H9 (cell line): ENCODE measurements around the gene NPAS2. TPM values are rescaled to one million over a fixed set of nuclear protein-coding genes. Genes with fewer than 3 reads are reported as not detected.

ENCODE experiments used
- DNase-seq: peaks from one replicate; pipeline ENCODE4 v3.0.0-alpha.2; 2017
- H2AFZ ChIP-seq: one replicate; pipeline ENCODE4 v1.6.1; 2013; ENCODE audit warnings: mild to moderate bottlenecking, low read length, control low read depth, moderate library complexity
- H2AK5ac ChIP-seq: 2 replicates; pipeline ENCODE4 v1.6.1; 2013; ENCODE audit warnings: low read length, control low read depth, mixed read lengths; ENCODE audit not compliant: insufficient read length
- H2BK120ac ChIP-seq: one replicate; pipeline ENCODE4 v1.6.1; 2013; ENCODE audit warnings: low read depth, mild to moderate bottlenecking, low read length, control low read depth, inconsistent platforms; ENCODE audit not compliant: poor library complexity, severe bottlenecking
- H2BK12ac ChIP-seq: 2 replicates; pipeline ENCODE4 v1.6.1; 2013; ENCODE audit warnings: low read length, control low read depth, mixed read lengths, low read depth; ENCODE audit not compliant: insufficient read length
- H2BK15ac ChIP-seq: 2 replicates; pipeline ENCODE4 v1.6.1; 2013; ENCODE audit warnings: low read depth, low read length, control low read depth
- H2BK20ac ChIP-seq: one replicate; pipeline ENCODE4 v1.6.1; 2013; ENCODE audit warnings: low read depth, mild to moderate bottlenecking, low read length, control low read depth, inconsistent platforms; ENCODE audit not compliant: poor library complexity, severe bottlenecking
- H2BK5ac ChIP-seq: 2 replicates; pipeline ENCODE4 v1.6.1; 2013; ENCODE audit warnings: low read length, control low read depth, mixed read lengths; ENCODE audit not compliant: insufficient read length
- H3K14ac ChIP-seq: 2 replicates; pipeline ENCODE4 v1.6.1; 2013; ENCODE audit warnings: low read length, control low read depth; ENCODE audit not compliant: insufficient read depth
- H3K18ac ChIP-seq: 2 replicates; pipeline ENCODE4 v1.6.1; 2013; ENCODE audit warnings: low read depth, mild to moderate bottlenecking, mixed read lengths, low read length, control low read depth; ENCODE audit not compliant: insufficient read length
- H3K23ac ChIP-seq: 2 replicates; pipeline ENCODE4 v1.6.1; 2013; ENCODE audit warnings: low read length, control low read depth, mixed read lengths, low read depth; ENCODE audit not compliant: insufficient read length
- H3K23me2 ChIP-seq: 2 replicates; pipeline ENCODE4 v1.6.1; 2013; ENCODE audit warnings: low read depth, mild to moderate bottlenecking, mixed read lengths, low read length, control low read depth; ENCODE audit not compliant: insufficient read length, poor library complexity, severe bottlenecking
- H3K27ac ChIP-seq: 2 replicates; pipeline ENCODE4 v1.5.1; 2013; ENCODE audit warnings: low read length, control low read depth, mixed read lengths, low read depth; ENCODE audit not compliant: insufficient read length
- H3K27me3 ChIP-seq: 2 replicates; pipeline ENCODE4 v1.6.1; 2013; ENCODE audit warnings: low read length, control low read depth, inconsistent platforms; ENCODE audit not compliant: insufficient read depth
- H3K4ac ChIP-seq: 2 replicates; pipeline ENCODE4 v1.6.1; 2013; ENCODE audit warnings: low read depth, mild to moderate bottlenecking, control low read depth, inconsistent platforms, low read length, moderate library complexity
- H3K4me1 ChIP-seq: 2 replicates; pipeline ENCODE4 v1.6.1; 2013; ENCODE audit warnings: low read length, control low read depth, inconsistent platforms; ENCODE audit not compliant: insufficient read depth
- H3K4me2 ChIP-seq: 2 replicates; pipeline ENCODE4 v1.6.1; 2013; ENCODE audit warnings: low read length, control low read depth, mixed read lengths; ENCODE audit not compliant: insufficient read length, insufficient read depth
- H3K56ac ChIP-seq: 2 replicates; pipeline ENCODE4 v1.6.1; 2013; ENCODE audit warnings: low read depth, mild to moderate bottlenecking, mixed read lengths, low read length, control low read depth; ENCODE audit not compliant: insufficient read length
- H3K79me1 ChIP-seq: 2 replicates; pipeline ENCODE4 v1.6.1; 2013; ENCODE audit warnings: low read depth, mild to moderate bottlenecking, moderate library complexity, low read length, control low read depth, inconsistent platforms; ENCODE audit not compliant: insufficient read depth, poor library complexity, severe bottlenecking
- H3K79me2 ChIP-seq: 2 replicates; pipeline ENCODE4 v1.6.1; 2013; ENCODE audit warnings: low read length, control low read depth, inconsistent platforms; ENCODE audit not compliant: insufficient read depth
- H3K9ac ChIP-seq: 2 replicates; pipeline ENCODE4 v1.6.1; 2013; ENCODE audit warnings: low read length, control low read depth, mixed read lengths; ENCODE audit not compliant: insufficient read length; ENCODE audit errors: extremely low read depth
- H3K9me3 ChIP-seq: one replicate; pipeline ENCODE4 v1.6.1; 2013; ENCODE audit warnings: low read depth, low read length, inconsistent platforms; ENCODE audit not compliant: control insufficient read depth
- H3T11ph ChIP-seq: one replicate; pipeline ENCODE4 v1.6.1; 2013; ENCODE audit warnings: mild to moderate bottlenecking, low read length, control low read depth, inconsistent platforms
- H4K20me1 ChIP-seq: one replicate; pipeline ENCODE4 v1.6.1; 2013; ENCODE audit not compliant: control insufficient read depth, insufficient read length, insufficient read depth
- H4K5ac ChIP-seq: 2 replicates; pipeline ENCODE4 v1.6.1; 2013; ENCODE audit warnings: low read depth, mild to moderate bottlenecking, mixed read lengths, low read length, control low read depth; ENCODE audit not compliant: insufficient read length
- H4K8ac ChIP-seq: replicated peaks from 2 replicates; pipeline ENCODE4 v1.6.1; 2013; ENCODE audit warnings: low read length, control low read depth, mixed read lengths, low read depth; ENCODE audit not compliant: insufficient read length
- H4K91ac ChIP-seq: 2 replicates; pipeline ENCODE4 v1.6.1; 2013; ENCODE audit warnings: low read depth, mild to moderate bottlenecking, moderate library complexity, mixed read lengths, low read length, control low read depth; ENCODE audit not compliant: insufficient read length
- H3K27ac Mint-ChIP-seq, 3 experiments: 2 replicates in 2 of 3; 3 replicates in 1 of 3; pipeline ENCODE4 v1.8.0; 2020 to 2021; ENCODE audit warnings: mixed read lengths in 3 of 3, mild to moderate bottlenecking in 1 of 3, moderate library complexity in 1 of 3
- H3K27me3 Mint-ChIP-seq: 2 replicates; pipeline ENCODE4 v1.8.0; 2021; ENCODE audit warnings: low read depth, mild to moderate bottlenecking, moderate library complexity, mixed read lengths
- H3K36me3 Mint-ChIP-seq, 3 experiments: 2 replicates in 2 of 3; 3 replicates in 1 of 3; pipeline ENCODE4 v1.8.0; 2020 to 2021; ENCODE audit warnings: low read depth in 3 of 3, mixed read lengths in 3 of 3; ENCODE audit not compliant: insufficient read depth in 1 of 3
- H3K4me1 Mint-ChIP-seq, 2 experiments: 2 replicates each; pipeline ENCODE4 v1.8.0; 2020; ENCODE audit warnings: mixed read lengths in 2 of 2
- H3K4me3 Mint-ChIP-seq, 2 experiments: 2 replicates in 1 of 2; 3 replicates in 1 of 2; pipeline ENCODE4 v1.8.0; 2020 to 2021; ENCODE audit warnings: mild to moderate bottlenecking in 2 of 2, mixed read lengths in 2 of 2, moderate library complexity in 1 of 2
- H3K9me3 Mint-ChIP-seq, 2 experiments: 2 replicates in 1 of 2; 3 replicates in 1 of 2; pipeline ENCODE4 v1.8.0; 2020; ENCODE audit warnings: mild to moderate bottlenecking in 2 of 2, mixed read lengths in 2 of 2, moderate library complexity in 1 of 2
- WGBS: extraction: QIAGEN DNeasy Blood & Tissue Kit; methylation state at CpG from one replicate; pipeline ENCODE4 v1.1.7; 2013; ENCODE audit warnings: missing lambda C conversion rate, low lambda C conversion rate, mixed read lengths; ENCODE audit not compliant: insufficient read length; ENCODE audit errors: extremely low coverage; 5-methylcytosine and 5-hydroxymethylcytosine counted together
- total RNA-seq: library from RNA; stranded (reverse); gene quantifications from 2 replicates; pipeline ENCODE4 v1.2.1, GENCODE V29; 2021
- TF ChIP-seq, protein P1 (sequence below): fragments of 200-600 bp; sonication (generic); conservative IDR thresholded peaks from 3 replicates; pipeline ENCODE4 v1.8.0; 2021; ENCODE audit warnings: antibody characterized with exemption, mild to moderate bottlenecking

The NPAS2 gene
- total RNA-seq, 1 experiment from 2014 or later, result 1.3 TPM

- Histone ChIP-seq H4K8ac (no peak overlapping the region), H2BK15ac (no peak overlapping the region), H4K20me1 (no peaks in the 10 kb centered on the region), H2BK20ac (no peak overlapping the region), H2BK5ac (no peak overlapping the region), H3K18ac (no peak overlapping the region), H4K5ac (no peak overlapping the region), H3K9ac (no peak overlapping the region), H3K79me1 (no peaks in the 10 kb centered on the region), H3T11ph (no peak overlapping the region), H3K23ac (no peak overlapping the region), H2AK5ac (no peak overlapping the region), H3K4ac (no peak overlapping the region), H3K27ac (no peak overlapping the region), H3K23me2 (no peaks in the 10 kb centered on the region), H3K56ac (no peak overlapping the region), H3K9me3 (no peaks in the 10 kb centered on the region), H3K27me3 (no peaks in the 10 kb centered on the region), H2AFZ (no peak overlapping the region), H4K91ac (no peak overlapping the region), H3K14ac (peak overlapping the region; percentile 71; the same call in 1 of the 2 replicates), H2BK12ac (no peak overlapping the region), H3K4me1 (peaks cover 3% of the 10 kb centered on the region; the same call in 1 of the 2 replicates), H3K4me2 (no peak overlapping the region), H3K79me2 (no peaks in the 10 kb centered on the region), H2BK120ac (no peak overlapping the region)
- no peak overlapping the region; a peak in 1 of 7 replicates for H3K27ac Mint-ChIP-seq
- no CpG with 5 or more reads among the region's 15 CpGs for WGBS
- no peaks in the 10 kb centered on the region for H3K27me3 Mint-ChIP-seq
- no peaks in the 10 kb centered on the region for H3K36me3 Mint-ChIP-seq
- H3K4me1 Mint-ChIP-seq, result peaks cover 15 to 23% of the 10 kb centered on the region in 2 experiments
- no peak for DNase-seq
- H3K9me3 Mint-ChIP-seq, result no peaks in the 10 kb centered on the region
- H3K4me3 Mint-ChIP-seq, result no peak overlapping the region
- TF ChIP-seq, protein P1, sequence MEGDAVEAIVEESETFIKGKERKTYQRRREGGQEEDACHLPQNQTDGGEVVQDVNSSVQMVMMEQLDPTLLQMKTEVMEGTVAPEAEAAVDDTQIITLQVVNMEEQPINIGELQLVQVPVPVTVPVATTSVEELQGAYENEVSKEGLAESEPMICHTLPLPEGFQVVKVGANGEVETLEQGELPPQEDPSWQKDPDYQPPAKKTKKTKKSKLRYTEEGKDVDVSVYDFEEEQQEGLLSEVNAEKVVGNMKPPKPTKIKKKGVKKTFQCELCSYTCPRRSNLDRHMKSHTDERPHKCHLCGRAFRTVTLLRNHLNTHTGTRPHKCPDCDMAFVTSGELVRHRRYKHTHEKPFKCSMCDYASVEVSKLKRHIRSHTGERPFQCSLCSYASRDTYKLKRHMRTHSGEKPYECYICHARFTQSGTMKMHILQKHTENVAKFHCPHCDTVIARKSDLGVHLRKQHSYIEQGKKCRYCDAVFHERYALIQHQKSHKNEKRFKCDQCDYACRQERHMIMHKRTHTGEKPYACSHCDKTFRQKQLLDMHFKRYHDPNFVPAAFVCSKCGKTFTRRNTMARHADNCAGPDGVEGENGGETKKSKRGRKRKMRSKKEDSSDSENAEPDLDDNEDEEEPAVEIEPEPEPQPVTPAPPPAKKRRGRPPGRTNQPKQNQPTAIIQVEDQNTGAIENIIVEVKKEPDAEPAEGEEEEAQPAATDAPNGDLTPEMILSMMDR, result no peak
Observed at GRCh38 chr2:100876231-100876860, 56.4 kb downstream of the NPAS2 start.
